ENCODE data around the gene SSTR5.

DNA sequence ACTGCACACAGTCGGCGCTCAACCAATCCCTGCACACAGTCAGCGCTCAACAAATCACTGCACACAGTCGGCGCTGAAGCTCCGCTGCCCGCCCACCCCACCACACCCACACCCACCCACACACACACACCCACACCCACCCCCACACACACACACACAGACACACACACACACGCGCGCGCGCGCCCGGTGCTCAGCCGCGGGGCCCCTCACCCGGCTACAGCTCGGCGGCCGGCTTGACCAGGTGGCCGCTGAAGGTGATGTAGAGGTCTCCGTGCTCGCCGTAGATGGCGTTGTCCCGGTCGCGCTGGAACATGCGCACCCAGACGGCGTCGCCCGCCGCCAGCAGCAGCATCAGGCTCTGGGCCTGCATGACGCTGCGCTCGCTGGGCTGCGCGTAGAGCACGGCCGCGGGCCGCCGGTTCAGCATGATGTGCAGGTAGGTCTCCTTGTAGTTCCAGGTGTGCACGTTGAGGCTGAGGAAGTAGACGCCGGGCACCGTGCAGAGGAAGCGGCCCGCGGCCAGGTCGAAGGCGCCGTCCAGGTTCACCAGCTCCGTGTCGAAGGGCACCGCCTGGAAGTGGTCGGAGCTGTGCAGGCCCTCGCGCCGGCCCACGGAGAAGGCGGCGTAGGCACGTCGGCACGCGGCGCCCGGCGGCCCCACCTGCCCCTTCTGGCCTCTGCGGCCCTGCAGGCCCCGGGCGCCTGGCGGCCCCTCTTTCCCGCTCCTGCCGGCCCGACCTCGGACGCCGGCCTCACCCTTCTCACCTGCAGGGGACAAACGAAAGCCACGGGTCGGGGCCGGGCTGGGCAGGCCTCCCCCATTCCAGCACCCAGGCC is 21.0 kb downstream of the SSTR5 start:
- TF ChIP-seq POLR2A (IDR thresholded peaks at IDR 0.05) (no peak), EP300 (IDR thresholded peaks at IDR 0.05) (no peak), POLR2AphosphoS5 (IDR thresholded peaks at IDR 0.05) (no peak)
